ENCODE results near the gene SGCA. TPM values are rescaled to one million over a fixed set of nuclear protein-coding genes. Genes with fewer than 3 reads are reported as not detected.

SGCA gene
- total RNA-seq, 3 donors from 2014 or later = not detected

DNA sequence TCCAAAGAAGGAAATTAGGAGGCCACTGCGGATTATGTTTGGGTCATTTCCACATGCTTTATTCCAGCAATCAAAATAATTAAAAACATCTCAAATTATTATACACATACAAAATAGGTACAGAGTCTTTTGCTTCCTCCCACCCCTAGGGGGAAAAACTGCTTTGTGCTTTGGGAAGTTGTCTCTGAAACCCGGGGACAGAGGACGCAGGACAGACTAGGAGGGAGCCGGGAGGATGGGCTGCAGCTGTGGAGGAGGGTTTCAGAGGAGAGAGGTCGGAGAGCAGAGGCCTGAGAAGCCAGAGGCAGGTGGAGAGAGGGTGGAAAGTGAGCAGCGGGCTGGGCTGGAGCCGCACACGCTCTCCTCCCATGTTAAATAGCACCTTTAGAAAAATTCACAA is 18.3 kb downstream of the SGCA start:
- Mint-ChIP-seq H3K4me1 (ENCODE audit: low read depth) (peaks cover 16% of the 10 kb centered on the region), H3K4me3 (peak overlapping the region; percentile 30), H3K9me3 (no peaks in the 10 kb centered on the region), H3K27me3 (ENCODE audit: low read depth) (peaks cover 2% of the 10 kb centered on the region), H3K36me3 (ENCODE audit: insufficient read depth) (no peaks in the 10 kb centered on the region)
- ATAC-seq = no peak
- DNase-seq = no peak

DNA sequence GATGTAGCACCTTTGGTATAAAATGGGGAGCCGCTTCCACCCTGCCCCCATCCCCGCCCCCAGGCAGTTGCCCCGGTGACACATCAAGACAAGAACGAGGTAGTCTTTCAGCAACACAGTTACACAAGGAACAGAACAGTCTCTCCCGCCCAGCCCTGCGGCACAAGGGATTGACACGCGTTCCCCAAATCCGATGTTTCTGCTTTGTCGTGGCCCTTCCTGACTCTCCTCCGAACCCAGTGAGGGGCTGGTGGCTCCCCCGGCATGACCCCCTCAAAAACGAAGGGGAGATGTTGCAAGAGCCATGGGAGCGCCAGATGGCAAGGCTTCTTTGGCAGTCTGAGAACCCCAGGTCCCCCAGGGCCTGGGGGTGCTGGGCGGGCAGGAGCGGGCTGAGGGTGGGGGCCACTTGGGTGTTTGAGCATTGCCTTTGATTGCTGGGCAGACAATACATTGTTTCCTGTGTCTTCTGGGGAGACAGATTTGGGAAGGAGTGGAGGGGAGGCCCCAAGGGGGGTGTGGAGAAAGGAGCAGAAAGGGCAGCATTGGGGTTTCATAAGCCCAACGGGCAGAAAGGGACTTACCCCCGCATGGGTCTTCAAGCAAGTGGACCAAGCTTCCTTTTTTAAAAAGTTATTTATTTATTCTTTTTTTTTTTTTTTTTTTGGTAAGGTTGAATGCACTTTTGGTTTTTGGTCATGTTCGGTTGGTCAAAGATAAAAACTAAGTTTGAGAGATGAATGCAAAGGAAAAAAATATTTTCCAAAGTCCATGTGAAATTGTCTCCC is 19.0 kb downstream of the SGCA start:
- Mint-ChIP-seq H3K9me3 (no peaks in the 10 kb centered on the region), H3K4me3 (no peak overlapping the region), H3K4me1 (ENCODE audit: low read depth) (peaks cover 16% of the 10 kb centered on the region), H3K27me3 (ENCODE audit: low read depth) (peaks cover 2% of the 10 kb centered on the region), H3K36me3 (ENCODE audit: insufficient read depth) (no peaks in the 10 kb centered on the region)
- DNase-seq = no peak
- ATAC-seq = no peak

DNA sequence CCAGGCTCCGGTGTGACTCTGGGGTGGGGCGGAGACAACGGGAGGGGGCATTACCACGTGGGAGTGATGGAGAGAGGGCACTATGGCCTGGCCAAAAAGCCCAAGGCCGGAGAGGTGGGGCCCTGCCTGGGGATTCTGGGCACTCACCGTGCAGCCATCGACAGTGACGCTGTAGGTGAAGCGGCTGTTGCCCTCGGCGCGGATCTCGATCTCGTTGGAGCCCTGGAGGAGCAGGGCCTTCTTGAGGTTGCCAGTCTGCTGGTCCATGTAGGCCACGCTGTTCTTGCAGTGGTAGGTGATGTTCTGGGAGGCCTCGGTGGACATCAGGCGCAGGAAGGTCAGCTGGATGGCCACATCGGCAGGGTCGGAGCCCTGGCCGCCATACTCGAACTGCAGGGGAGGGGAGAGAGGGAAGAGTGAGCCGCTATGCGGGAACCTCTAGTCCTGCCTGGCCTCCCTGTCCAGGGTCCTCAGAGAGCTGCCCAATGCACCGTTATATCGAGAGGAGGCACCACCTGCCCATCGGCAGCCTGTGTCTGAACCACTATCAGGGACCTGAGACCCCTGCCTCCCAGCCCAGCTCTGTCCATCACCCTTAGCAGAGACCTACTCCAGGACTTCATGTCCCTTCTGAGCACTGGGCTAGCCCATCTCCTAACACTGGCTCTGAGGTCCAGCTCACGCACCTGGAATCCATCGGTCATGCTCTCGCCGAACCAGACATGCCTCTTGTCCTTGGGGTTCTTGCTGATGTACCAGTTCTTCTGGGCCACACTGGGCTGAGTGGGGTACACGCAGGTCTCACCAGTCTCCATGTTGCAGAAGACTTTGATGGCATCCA is 20.0 kb downstream of the SGCA start:
- Mint-ChIP-seq H3K4me1 (ENCODE audit: low read depth) (peaks cover 16% of the 10 kb centered on the region), H3K9me3 (no peaks in the 10 kb centered on the region), H3K4me3 (no peak overlapping the region), H3K36me3 (ENCODE audit: insufficient read depth) (no peaks in the 10 kb centered on the region), H3K27me3 (ENCODE audit: low read depth) (peaks cover 2% of the 10 kb centered on the region)
- DNase-seq = no peak
- no peak for ATAC-seq

DNA sequence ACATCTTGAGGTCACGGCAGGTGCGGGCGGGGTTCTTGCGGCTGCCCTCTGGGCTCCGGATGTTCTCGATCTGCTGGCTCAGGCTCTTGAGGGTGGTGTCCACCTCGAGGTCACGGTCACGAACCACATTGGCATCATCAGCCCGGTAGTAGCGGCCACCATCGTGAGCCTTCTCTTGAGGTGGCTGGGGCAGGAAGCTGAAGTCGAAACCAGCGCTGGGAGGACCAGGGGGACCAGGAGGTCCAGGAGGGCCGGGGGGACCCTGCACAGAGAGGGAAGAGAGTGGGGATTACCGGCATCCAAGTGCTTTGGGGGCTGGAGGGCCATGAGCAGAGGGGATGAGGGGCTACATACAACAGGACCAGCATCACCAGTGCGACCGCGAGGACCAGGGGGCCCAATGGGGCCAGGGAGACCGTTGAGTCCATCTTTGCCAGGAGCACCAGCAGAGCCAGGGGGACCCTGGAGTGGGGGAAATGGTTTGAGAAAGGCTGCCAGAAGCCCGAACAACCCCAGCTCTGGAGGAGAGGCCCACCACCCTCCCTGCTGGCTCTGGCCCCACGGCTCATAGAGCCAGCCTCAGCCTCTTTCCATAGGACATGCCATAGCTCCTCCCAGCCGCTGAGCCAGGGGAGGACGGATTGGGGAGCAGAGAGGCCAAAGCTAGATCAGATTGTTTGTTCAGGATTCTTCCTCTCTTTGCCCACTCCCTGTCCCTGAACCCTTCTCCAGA is 21.0 kb downstream of the SGCA start:
- no peaks in the 10 kb centered on the region for H3K36me3 Mint-ChIP-seq (ENCODE audit: insufficient read depth)
- ATAC-seq = no peak
- H3K4me1 Mint-ChIP-seq (ENCODE audit: low read depth) = peaks cover 16% of the 10 kb centered on the region
- no peak for DNase-seq
- no peaks in the 10 kb centered on the region for H3K9me3 Mint-ChIP-seq
- no peak overlapping the region for H3K4me3 Mint-ChIP-seq
- H3K27me3 Mint-ChIP-seq (ENCODE audit: low read depth) = peaks cover 2% of the 10 kb centered on the region

DNA sequence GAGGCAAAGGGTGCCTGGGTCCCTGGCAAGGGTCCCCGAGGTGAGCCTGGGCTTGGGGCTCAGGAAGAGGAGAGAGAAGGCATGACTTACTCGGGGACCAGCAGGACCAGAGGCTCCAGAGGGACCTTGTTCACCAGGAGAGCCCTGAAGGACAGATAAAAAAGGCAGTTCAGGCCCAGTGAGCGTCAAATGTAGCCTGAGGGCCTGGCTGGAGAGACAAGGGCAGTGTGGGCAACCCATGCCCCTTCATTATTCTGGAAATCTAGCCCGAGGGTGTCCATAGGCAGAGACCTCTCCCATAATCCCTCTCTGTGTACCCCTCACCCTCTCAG is 21.6 kb downstream of the SGCA start:
- H3K36me3 Mint-ChIP-seq (ENCODE audit: insufficient read depth) = no peaks in the 10 kb centered on the region
- H3K27me3 Mint-ChIP-seq (ENCODE audit: low read depth) = peaks cover 2% of the 10 kb centered on the region
- ATAC-seq (no peak), DNase-seq (no peak)
- H3K4me3 Mint-ChIP-seq = no peak overlapping the region
- H3K4me1 Mint-ChIP-seq (ENCODE audit: low read depth) = peaks cover 16% of the 10 kb centered on the region
- H3K9me3 Mint-ChIP-seq = no peaks in the 10 kb centered on the region

DNA sequence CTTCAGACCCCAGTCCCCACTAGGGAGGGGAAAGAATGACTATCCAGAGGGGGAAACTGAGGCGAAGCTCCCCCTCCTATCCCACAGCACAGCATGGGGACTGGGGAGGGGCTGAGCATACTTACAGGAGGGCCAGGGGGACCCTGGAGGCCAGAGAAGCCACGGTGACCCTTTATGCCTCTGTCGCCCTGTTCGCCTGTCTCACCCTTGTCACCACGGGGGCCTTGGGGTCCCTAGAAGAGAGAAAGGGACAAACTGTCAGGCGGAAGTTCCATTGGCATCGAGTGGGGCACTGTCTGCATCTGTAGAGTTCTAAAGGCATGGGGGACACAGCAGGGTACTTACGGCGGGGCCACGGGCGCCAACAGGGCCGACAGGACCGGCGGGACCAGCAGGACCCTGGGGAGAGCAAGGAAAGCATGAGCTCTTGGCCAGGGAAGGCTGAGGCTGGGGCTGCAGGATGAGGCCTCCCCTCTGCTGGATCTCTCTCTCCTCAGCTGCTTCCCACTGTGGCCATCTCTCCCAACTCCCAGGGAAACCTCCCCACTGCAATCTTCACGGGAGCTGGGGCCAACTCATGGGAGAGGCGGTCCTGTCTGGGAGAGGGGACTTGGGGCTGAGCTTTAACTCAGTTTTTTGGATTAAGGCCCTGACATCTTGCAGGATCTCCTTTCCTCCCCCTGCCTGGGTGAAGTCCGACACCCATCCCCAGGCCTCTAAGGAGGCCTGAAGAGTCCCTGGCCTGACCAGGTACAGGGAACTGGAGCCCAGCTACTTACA is 22.1 kb downstream of the SGCA start:
- no peak for ATAC-seq
- Mint-ChIP-seq H3K9me3 (no peaks in the 10 kb centered on the region), H3K4me3 (no peak overlapping the region)

DNA sequence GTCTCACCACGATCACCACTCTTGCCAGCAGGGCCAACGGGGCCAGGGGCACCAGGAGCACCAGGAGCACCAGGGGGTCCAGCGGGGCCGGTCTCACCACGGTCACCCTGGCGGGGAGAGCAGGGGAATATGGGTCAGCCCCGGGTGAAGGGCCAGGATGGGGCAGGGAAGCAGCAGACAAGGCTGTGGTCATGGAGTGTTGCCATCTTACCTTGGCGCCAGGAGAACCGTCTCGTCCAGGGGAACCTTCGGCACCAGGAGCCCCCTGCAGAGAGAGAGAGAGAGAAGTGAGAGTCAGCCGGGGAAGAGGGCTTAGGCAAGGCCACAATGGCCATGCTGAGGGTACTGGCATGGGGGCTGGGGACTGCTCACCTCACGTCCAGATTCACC is 22.7 kb downstream of the SGCA start:
- no peaks in the 10 kb centered on the region for H3K36me3 Mint-ChIP-seq (ENCODE audit: insufficient read depth)
- no peak for DNase-seq
- no peak overlapping the region for H3K4me3 Mint-ChIP-seq
- peaks cover 9% of the 10 kb centered on the region for H3K4me1 Mint-ChIP-seq (ENCODE audit: low read depth)
- no peak for ATAC-seq
- H3K9me3 Mint-ChIP-seq = no peaks in the 10 kb centered on the region
- peaks cover 2% of the 10 kb centered on the region for H3K27me3 Mint-ChIP-seq (ENCODE audit: low read depth)

More for the DNA sequence above, 22.1 kb downstream of the SGCA start:
- Mint-ChIP-seq H3K36me3 (ENCODE audit: insufficient read depth) (no peaks in the 10 kb centered on the region), H3K27me3 (ENCODE audit: low read depth) (peaks cover 2% of the 10 kb centered on the region), H3K4me1 (ENCODE audit: low read depth) (peaks cover 14% of the 10 kb centered on the region)
- DNase-seq = no peak

DNA sequence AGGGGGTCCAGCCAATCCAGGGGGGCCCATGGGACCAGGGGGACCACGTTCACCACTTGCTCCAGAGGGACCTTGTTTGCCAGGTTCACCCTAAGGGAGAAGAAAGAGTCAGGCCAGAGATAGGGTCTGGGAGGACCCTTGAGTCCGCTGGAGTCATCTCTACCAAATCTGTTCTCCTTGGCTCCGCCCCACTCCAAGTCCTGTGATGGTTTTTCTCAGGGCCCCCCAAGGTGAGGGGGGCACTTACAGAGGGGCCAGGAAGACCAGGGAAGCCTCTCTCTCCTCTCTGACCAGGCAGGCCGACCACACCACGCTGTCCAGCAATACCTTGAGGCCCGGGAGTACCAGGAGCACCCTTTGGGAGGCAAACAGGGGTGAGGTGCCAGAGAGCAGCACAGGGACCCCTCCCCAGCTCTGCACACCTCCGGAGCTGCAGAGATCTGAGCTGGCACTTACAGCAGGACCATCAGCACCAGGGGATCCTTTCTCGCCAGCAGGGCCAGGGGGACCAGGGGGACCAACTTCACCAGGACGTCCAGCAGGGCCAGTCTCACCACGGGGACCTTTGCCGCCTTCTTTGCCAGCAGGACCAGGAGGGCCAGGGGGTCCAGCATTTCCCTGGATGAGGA is 23.2 kb downstream of the SGCA start:
- Mint-ChIP-seq H3K36me3 (ENCODE audit: insufficient read depth) (no peaks in the 10 kb centered on the region), H3K9me3 (no peaks in the 10 kb centered on the region), H3K27me3 (ENCODE audit: low read depth) (peaks cover 2% of the 10 kb centered on the region), H3K4me3 (no peak overlapping the region), H3K4me1 (ENCODE audit: low read depth) (peaks cover 4% of the 10 kb centered on the region)
- DNase-seq = no peak
- no peak for ATAC-seq

DNA sequence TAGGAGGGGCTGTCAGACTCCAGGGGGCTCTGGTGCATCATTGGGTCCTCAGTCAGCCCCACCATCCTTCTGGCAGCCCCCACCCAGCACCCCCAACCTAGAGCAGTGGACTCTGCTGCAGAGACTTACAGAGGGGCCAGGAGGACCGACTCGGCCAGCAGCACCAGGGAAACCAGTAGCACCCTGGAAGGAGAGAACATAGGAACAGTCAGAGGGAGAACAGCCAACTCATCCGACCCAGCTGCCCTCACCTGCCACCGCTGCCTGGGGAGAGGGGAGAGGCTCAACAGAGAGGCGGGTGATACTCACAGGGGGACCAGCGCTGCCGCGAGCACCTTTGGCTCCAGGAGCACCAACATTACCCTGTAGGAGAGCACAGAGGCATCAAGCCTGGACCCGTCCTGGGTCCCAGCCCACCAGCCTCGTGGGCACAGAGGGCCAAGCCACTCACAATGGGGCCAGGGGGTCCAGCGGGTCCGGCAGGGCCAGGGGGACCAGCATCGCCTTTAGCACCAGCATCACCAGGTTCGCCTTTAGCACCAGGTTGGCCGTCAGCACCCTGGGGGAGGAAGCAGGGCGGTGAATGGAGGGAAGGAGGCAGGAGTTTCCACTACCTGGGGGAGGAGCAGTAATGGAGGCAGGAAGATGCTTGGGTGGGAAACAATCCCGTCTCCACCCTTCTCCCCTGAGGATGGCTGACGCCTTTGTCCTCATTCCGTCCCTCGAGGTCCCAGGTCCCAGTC is 23.9 kb downstream of the SGCA start:
- Mint-ChIP-seq H3K4me3 (no peak overlapping the region), H3K27me3 (ENCODE audit: low read depth) (peaks cover 2% of the 10 kb centered on the region), H3K36me3 (ENCODE audit: insufficient read depth) (no peaks in the 10 kb centered on the region), H3K9me3 (no peaks in the 10 kb centered on the region), H3K4me1 (ENCODE audit: low read depth) (peaks cover under 1% of the 10 kb centered on the region)
- no peak for DNase-seq
- no peak for ATAC-seq

DNA sequence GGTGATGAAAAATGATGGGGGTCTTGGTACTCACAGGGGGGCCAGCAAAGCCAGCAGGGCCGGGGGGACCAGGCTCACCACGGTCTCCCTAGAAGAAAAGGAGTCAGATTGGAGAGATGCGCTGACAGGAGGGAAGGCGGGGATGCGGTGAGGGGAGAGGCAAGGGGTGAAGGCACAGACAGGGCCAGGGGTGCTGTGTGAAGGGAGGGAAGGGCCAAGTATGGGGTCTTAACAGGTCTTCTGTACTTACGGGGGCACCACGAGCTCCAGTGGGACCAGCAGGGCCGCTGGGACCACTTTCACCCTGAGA is 24.4 kb downstream of the SGCA start:
- no peaks in the 10 kb centered on the region for H3K4me1 Mint-ChIP-seq (ENCODE audit: low read depth)
- H3K27me3 Mint-ChIP-seq (ENCODE audit: low read depth) = peaks cover 2% of the 10 kb centered on the region
- H3K36me3 Mint-ChIP-seq (ENCODE audit: insufficient read depth) = no peaks in the 10 kb centered on the region
- ATAC-seq (no peak), DNase-seq (no peak)
- H3K9me3 Mint-ChIP-seq = no peaks in the 10 kb centered on the region
- H3K4me3 Mint-ChIP-seq = no peak overlapping the region

DNA sequence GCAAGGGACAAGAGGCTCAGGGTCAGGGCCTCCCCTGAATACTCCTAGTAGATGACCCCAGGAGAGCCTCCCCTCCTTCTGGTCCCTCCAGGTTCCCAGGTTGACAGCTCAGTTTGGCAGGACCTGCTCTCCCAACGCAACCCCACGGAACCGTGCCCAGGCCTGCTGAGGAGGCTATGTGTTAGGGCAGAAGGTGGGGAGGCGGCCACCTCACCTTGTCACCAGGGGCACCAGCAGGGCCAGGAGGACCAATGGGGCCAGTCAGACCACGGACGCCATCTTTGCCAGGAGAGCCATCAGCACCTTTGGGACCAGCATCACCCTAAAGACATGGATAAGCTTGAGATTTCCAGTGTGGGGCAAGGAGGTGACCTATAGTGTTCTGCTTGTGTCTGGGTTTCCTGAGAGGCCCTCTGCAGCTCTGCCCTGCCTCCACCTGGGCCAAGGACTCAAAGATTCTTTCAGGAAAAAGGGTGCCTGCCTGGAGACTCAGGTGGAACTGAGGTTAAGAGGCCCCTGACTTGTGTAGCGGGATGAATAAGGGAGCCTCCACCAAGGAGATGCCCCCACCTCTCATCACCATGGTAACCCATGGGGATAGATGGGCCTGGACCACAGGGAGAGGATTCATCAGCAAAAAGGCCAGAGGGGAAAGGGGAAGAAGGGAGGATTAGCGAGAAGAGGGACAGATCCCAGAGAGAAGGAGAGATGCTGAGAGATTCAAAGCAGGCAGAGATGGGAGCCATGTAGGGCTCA is 25.0 kb downstream of the SGCA start:
- H3K27me3 Mint-ChIP-seq (ENCODE audit: low read depth) = peaks cover 2% of the 10 kb centered on the region
- ATAC-seq = no peak

DNA sequence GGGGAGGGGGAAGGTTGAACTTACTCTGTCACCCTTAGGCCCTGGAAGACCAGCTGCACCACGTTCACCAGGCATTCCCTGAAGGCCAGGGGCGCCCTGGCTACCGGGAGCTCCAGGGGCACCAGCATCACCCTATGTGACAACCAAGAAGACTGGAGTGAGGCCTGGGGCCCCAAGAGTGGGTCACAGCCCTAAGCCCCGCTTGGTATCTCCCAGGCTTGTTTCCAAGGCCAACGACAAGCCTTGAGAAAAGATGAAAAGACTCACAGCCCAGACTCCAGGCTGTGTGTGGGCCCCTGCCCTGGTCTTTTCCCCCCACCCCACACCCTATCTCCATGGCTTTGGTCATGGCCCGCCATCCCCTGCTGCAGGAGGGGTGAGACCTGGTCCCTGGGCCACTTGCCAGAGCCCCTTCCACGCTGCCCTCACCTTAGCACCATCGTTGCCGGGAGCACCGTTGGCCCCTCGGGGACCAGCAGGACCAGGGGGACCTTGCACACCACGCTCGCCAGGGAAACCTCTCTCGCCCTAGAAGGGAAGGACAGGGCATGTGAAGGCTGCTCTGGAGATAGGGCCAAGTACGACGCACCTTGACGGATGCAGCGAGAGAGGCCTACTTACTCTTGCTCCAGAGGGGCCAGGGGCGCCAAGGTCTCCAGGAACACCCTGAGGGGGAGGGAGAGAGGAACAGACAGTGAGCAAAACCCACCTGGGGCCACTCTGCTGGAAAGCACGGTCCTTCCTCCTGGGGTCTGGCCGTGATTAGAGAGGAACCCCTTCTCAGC is 25.7 kb downstream of the SGCA start:
- no peak overlapping the region for H3K4me3 Mint-ChIP-seq
- H3K9me3 Mint-ChIP-seq = no peaks in the 10 kb centered on the region
- no peaks in the 10 kb centered on the region for H3K4me1 Mint-ChIP-seq (ENCODE audit: low read depth)
- DNase-seq (no peak), ATAC-seq (no peak)
- H3K36me3 Mint-ChIP-seq (ENCODE audit: insufficient read depth) = no peaks in the 10 kb centered on the region
- peaks cover 2% of the 10 kb centered on the region for H3K27me3 Mint-ChIP-seq (ENCODE audit: low read depth)

More for the DNA sequence above, 25.0 kb downstream of the SGCA start:
- Mint-ChIP-seq H3K4me1 (ENCODE audit: low read depth) (no peaks in the 10 kb centered on the region), H3K4me3 (peak overlapping the region; percentile 28), H3K9me3 (no peaks in the 10 kb centered on the region), H3K36me3 (ENCODE audit: insufficient read depth) (no peaks in the 10 kb centered on the region)
- DNase-seq = no peak
